GM21825 (cell line): ENCODE data around the gene GMPR.

Experiments used
- ATAC-seq: cut with Tn5 transposase; IDR thresholded peaks from one replicate; pipeline ENCODE4 v1.9.1; 2021; ENCODE audit warnings: mild to moderate bottlenecking, moderate library complexity; ENCODE audit not compliant: unreplicated experiment

GMPR gene

DNA sequence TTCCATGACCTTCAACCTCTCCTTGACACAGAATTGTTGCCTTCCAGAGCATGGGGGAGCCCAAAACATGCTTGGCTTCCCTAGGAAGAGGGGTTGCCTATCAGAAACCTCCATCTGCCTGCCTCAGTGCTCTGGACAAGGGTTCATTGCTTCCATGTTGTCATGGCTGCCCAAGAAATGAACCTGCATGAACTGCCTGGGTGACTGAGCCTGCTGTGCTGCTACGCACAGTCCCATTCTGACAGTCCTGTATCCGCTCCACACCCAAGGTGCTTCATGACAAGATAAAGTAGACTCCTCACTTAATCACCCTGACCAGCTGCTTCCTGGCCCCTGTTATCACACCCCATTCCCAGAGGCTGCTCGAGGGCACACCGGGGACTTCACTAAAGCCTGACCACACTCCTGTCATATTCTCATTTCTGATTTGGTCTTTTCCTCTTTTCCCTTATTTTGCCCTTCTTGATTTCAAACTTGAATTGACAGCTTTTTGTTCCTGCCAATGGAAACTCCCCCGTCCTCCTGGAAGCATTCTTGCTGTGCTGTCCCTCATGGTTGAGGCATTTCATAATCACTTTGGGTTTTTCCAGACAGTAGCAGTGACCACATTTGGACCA is 31.9 kb downstream of the GMPR start:
- no peak for ATAC-seq

DNA sequence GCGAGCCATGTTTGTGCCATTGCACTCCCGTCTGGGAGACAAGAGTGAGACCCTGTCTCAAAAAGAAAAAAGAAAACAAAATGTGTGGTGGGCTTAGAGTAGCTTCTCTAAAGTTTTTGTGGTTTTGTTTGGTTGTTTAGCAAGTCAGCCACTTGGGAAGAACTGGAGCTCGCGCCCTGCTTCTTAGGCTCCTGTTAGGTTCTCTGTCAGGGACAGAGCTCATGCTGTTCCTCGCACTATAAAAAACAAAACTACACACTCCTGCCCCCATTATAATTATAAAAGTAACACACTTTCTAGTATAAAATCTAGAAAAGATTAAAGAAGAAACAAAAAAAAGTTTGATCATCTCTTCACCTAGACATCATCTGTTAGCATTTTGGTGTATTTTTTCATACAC is 33.0 kb downstream of the GMPR start:
- ATAC-seq = no peak

DNA sequence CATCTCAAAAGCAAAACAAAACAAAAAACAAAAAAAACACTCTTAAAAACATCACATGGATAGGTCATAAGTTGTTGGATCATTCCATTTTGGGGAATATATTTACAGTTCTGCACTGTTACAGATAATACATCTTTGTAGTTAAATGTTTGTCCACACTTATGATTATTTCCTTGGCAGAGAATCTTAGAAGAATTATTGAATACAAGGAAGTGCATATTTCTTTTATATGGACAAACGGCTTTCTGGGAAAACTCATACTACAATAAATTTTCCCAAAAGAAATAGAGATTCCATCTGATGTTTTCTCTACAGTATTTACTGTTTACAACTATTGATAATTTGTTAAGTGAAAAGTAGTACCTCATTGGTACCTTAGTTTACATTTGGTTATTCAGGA is 33.8 kb downstream of the GMPR start:
- ATAC-seq = no peak

DNA sequence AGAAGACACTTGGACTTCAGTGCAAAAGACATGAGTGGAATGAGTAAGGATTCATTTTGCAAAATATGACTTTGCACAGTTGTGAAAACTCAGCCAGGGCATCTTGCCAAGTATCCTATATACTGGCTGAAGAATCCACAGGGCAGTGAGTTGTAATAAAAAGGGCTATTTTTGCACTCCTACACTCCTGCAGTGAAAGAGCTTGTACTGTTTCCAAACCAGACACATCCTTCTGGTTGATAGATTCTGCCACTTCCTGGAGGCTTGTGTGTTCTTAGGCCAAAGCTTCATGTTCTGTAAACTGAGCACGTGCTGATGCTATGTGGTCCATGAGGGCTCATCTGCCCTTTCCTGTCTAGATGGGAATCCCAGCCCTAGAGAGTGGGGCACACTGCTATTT is 34.9 kb downstream of the GMPR start:
- no peak for ATAC-seq

DNA sequence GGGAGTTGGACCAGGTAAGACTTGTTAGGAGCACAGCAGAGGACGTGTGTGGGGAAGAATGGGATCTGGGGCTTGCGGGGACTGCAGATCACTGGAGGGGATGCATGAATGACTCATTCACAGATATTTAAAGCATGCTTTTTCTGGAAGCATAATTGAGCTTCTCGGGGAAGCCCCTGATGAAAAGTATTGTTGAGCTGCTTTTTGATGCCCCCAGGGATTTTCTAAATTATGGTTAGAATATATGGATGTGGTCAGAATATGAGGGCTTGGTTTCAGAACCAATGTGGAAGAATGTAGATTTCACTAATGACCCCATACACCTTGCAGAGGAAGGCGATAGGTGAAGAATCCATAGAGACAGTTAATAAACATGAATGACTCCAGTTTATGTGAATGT is 36.1 kb downstream of the GMPR start:
- ATAC-seq = no peak

DNA sequence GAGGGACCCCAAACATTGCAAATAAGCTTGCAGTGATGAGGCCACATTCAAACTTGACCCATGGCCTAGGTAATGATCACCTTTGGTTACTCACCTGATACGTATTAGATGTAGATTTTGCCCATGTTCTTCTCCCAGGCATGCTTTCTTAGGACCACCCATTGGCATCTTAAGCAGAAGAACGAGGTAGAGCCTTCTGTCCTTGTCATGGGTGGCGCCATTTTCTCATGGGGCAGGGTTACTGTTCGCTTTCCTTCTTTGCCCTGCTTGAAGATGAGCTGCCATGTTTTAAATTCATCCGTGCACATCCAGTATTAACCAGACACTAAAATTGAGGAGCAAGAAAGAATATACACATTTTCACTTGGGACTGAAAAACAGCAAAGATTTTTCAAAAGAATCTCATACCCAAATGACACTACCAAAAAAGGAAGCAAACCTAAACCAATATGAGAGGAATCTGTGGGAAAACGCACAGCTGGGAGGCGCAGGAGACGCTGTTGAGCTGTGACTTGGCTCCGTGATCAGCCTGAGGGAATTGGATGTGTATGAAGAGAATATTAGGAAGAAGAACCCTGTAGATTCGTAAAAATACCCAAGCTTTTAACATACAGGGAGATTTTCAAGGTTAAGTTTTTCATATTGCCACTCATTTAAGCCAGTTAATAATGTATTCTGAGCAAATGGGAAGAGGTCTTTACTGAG is 36.6 kb downstream of the GMPR start:
- no peak for ATAC-seq

DNA sequence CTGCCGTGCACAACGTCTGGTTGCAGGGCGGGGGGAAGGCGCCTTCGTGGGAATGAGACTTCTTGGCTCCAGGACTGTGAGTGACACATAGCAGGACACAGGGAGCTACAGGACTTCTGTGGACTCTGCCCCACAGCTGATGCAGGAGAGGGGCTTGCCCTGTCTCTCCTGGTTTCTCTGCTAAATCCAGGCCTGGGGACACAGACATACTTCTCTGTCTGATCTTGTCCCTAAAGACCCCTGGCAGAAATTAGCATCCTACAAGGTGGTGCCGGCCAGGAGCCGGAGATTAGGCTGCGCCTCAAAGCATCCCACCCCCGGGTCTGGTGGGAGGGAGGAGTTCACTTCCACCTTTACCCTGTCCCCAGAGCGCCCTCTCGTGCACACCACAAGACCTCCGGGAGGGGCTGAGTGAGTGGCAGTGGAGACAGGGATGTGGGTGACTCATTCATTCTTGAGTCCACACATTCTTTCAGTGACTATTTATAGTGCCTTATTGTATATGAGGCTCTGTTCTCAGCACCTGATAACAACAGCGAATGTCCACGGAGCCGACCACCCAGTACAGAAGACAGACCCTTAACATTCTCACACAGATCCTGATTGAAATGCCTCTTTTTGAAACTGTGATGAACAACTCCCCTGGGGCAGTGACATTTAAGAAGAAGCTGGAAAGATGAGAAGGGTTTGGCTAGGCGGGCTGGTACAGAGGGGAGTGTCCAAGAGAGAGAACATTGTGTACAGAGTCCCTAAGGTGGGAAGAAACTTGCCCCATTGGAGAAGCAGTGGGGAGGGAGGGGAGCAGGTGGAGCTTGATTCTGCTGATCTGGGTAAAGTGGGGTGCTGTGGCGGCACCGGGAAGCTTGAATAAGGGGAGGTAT is 39.0 kb downstream of the GMPR start:
- ATAC-seq = no peak

DNA sequence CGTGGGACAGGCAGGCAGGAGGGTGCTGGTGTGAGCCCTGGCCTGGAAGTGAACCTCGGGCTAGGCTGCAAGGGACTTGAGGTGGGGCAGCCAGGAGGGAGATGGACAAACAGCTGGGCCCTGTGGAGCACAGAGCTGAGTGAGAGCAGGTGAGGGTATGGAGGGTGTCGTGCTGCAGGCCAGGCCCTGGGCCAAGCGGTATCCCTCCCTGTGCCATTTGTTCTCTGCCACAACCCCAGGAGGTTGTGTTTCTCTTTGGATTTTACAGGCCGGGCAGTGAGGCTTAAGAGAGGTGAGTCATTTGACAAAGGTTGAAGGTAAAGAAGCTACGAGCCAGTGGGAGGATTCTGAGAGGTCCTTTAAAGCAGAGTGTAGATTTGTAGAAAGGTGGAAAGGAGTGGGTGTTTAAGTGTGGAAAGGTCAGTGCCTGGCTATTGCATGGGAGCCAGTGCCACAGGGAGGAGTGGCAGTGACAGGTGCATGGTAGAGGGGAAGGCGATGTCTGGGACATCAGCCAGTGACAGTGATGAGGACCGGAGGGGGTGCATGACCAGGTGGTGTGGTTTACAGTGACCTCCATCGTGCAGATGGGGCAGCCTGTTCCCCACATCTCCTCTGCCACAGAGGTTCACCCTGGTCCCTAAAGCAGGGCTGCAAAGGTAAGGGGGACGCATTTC is 39.8 kb downstream of the GMPR start:
- no peak for ATAC-seq

DNA sequence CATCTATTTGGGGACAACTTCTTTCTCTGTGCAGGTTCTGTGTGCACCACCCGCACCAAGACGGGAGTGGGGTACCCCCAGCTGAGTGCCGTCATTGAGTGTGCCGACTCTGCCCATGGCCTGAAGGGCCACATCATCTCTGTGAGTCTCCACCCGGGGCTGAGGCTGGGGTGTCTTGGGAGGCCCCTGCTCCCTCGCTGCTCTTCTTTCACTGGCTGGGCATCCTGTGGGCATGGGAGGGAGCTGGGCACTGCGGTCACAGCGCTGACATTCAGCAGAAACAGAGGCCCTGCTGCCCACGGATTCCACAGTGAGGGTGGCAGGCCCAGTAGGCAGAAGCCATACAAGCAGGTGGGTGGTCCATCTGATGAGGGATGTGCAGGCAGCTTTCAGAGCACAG is 40.4 kb downstream of the GMPR start:
- ATAC-seq = no peak

DNA sequence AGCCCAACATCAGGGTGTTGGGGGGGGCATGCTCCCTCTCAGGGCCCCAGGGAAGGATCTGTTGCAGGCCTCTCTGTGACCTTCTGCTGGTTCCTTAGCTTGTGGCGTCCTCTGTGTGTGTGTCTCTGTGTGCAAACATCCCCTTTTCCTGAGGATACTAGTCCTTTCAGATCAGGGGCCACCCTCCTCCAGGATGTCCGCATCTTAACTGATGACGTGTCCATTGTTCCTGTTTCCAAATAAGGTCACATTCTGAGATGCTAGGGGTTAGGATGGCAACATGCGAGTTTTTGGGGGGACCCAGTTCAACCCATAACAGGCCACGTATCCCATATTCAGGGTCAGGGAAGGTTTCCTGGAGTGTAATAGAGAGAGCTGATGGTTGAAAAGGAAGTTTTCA is 40.9 kb downstream of the GMPR start:
- no peak for ATAC-seq

DNA sequence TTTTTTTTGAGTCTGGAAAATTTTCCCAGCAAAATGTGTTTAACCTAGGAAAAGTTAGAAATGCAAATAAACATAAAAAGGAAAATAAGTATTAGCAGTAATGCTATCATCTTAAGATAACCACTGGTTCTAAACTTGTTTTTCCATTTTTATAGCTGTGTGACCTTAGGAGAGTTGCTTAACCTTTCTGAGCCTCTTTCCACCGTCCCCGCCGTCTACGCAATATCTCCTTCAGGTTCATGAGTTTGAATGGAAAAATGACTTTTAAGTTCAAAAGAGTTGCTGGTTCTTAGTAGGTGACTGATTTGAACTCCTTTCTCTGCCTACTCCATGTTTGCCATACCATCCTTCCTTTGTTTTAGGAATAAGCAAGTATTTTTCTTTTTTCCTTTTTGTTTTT is 44.0 kb downstream of the GMPR start:
- no peak for ATAC-seq

DNA sequence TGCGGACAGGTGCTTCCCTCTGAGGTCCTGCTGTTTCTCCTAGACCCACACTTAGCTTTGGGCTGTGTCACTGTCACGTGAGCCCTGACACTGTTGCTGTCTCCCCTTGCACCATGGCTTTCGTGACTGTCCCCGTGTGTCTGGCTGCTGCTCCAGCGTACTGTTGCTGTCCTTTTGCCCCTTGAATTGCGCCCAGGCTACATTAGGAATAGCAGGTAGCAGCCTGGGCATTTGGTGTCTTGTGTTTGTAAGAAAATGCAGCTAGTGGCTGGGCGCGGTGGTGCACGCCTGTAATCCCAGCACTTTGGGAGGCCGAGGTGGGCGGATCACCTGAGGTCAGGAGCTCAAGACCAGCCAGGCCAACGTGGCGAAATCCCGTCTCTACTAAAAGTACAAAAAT is 46.1 kb downstream of the GMPR start:
- no peak for ATAC-seq

DNA sequence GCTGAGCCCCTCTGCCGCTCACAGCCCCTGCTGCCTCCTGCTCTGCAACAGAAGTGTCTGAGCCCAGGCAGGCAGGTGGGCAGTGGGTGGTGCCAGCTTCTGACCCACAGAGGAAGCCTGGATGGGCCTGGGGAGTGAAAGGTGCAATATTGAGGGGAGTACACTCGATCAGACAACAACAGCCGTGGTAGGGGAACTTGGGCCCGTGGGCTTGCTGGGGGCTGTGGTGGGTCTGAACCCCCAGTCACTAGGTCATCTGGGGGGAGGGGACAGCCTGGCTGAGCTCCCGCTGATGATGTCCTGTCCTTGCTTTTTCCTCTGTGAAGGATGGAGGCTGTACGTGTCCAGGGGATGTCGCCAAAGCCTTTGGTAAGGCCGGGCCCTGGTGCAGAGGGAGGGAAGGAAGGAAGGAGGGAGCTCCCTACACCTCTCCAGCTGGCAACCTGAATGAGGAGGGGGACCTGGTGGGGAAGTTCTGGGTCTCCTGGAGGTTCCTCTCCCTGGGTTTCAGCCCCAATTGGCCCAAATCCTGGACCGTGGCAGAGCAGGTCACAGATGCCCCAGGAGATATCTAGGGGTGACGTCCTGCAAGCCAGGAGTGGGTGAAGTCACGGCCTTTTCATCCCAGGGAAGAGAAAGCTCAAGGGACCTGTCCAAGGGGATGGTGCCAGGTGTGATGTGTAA is 47.2 kb downstream of the GMPR start:
- ATAC-seq = no peak

DNA sequence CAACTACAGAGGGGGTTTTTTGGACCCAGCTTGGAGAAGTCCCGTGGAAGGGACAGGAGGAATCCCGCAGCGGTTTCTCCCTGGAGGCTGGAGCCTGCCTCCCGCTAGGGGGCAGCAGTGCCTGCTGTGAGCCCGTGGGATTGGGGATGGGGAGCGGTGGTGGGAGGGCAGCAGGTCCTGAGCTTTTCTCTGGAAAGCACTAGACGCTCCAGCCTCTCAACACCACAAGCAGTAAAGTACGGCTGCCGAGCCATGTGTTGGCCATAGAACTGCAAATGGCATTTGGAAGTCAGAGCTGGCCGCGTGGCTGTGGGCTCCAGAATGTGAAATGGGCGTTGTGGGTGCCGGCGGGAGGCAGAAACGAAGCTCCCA is 47.8 kb downstream of the GMPR start:
- no peak for ATAC-seq

DNA sequence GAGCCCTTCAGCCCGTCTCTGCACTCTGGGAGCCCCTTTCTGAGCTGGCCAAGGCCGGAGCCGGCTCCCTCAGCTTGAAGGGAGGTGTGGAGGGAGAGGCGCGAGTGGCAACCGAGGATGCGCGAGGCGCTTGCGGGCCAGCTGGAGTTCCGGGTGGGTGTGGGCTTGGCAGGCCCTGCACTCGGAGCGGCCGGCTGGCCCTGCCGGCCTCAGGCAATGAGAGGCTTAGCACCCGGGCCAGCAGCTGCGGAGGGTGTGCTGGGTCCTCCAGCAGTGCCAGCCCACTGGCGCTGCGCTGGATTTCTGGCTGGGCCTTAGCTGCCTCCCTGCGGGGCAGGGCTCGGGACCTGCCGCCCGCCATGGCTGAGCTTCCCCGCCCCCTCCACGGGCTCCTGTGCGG is 49.8 kb downstream of the GMPR start:
- ATAC-seq = no peak

DNA sequence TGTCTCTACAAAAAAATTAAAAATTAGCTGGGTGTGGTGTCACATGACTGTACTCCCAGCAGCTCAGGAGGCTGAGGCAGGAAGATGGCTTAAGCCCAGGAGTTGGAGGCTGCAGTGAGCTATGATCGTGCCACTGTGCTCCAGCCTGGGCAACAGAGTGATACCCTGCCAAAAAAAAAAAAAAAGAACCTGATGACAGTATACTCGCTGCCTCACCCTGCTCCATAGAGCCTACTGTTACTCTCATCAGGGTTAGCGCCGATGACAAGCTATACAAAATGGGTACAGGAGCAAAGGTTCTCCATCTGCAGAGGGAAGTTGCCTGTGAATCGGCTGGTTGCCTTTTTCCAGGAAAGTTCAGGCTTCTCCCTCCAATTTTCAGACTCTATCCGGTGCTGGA is 53.4 kb downstream of the GMPR start:
- ATAC-seq = no peak

DNA sequence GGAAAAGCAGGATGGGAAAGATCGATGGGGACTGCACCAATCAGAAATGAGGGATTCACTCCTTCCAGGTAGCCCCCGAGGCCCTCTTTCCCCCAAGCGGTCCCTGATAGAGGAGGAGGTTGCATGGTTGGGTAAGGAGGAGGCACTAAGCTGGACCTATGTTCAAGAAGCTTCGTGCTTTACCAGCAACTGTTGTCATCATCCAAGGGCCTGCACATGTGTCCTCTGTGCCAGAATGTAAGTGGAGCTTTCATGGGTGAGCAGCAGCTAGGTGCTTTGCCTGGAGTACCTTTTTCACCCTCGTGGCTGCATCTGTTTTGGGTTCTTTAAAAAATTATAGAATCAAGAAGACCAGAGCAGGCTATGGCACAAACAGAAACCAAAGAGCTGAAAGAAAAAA is 54.0 kb downstream of the GMPR start:
- ATAC-seq = no peak

DNA sequence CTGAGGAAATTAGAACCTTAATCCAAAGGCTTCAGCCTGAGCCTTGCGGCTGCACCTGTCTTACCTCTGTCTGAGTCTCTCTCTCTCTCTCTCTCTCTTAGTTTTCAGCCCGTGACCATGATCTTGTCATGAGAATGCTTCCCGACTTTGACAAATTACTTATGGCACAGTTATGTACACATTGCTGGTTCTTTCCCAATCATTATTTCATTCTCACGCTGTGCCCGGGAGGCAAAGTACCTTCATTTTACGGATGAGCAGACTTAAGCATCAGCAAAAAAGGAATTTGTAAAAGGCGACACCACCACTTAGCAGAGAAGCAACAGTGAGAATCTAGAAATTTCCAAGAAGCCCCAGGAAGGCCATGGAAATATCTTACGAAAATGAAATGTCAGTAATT is 54.6 kb downstream of the GMPR start:
- ATAC-seq = no peak

DNA sequence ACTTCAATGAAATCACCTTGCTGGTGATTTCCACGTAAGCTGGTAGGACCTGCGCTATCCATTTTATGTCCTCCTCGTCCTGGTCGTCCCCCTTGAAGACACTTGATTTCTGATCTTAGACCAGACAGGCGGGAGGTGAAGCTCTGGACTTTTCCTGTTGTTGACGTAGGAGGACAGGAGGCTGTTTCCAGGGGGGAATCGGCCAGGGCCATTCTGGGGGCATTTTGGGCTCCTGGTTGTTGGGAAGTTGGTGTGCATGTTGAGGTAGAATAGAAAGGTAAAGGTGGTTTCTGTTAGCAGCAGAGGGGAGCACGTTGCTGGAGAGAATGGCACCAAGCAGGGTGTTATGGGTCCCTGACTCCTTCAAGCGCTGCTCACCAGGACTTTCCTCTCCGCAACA is 56.0 kb downstream of the GMPR start:
- ATAC-seq = no peak

DNA sequence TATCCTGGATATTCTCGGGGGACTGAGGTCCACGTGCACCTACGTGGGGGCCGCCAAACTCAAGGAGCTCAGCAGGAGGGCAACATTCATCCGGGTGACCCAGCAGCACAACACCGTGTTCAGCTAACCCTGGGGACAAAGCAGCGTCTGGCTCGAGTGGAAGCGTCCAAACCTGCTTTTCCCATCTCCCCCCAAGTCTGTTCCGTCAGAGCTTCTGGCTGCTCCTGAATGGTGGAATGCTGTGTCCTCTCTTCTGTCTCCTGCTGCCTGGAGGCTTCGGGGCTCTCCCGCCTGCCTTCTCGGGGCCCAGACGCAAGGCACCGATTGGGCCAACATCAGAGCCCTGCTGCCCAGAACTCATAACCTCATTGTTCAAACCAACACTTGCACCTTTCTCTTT is 56.7 kb downstream of the GMPR start:
- no peak for ATAC-seq

DNA sequence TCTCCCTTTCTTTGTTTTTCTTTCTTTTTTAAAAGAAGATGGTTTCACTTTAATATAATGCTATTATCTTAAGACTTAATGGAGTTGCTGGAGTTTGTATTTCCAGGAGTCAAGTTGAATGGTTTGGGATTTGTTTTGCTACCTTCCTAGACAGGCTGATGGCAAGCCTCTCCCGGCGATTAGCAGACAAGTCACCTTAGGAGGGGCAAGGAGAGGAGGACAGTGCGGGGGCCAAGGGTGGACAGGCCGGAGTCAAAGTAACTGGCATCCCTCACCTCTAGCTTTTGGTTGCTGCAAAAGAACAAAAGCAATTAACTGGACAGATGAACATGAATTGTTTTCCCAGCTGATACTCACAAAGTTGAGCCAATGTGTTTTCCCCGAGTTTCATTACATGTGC is 57.1 kb downstream of the GMPR start:
- no peak for ATAC-seq
